HCT116 (cell line): ENCODE data around the gene AFAP1.

Source experiments
- CBX3 ChIP-seq: IDR thresholded peaks from 2 replicates; pipeline ENCODE4 v1.6.1; 2012; ENCODE audit warnings: low read depth
- CEBPB ChIP-seq: IDR thresholded peaks from 2 replicates; pipeline ENCODE4 v1.6.1; 2012; ENCODE audit warnings: low read depth
- CTCF ChIP-seq, 3 experiments: fragments of 200-600 bp in 1 of 3; sonication (generic) in 1 of 3; IDR thresholded peaks in 2 of 3; conservative IDR thresholded peaks in 1 of 3; 2 replicates each; pipeline ENCODE4 v1.5.1; 2012 to 2017; ENCODE audit warnings: low read depth in 2 of 3, low read length in 2 of 3, antibody characterized with exemption in 1 of 3, borderline replicate concordance in 1 of 3, control low read depth in 1 of 3, mild to moderate bottlenecking in 1 of 3, mixed read lengths in 1 of 3, mixed run types in 1 of 3, moderate library complexity in 1 of 3; ENCODE audit not compliant: insufficient read depth in 1 of 3
- EZH2 ChIP-seq: fragments of 200-600 bp; sonication (generic); IDR thresholded peaks from 2 replicates; pipeline ENCODE4 v1.6.1; 2017; ENCODE audit warnings: antibody characterized with exemption, mixed run types
- FOSL1 ChIP-seq: IDR thresholded peaks from 2 replicates; pipeline ENCODE4 v1.6.1; 2012; ENCODE audit warnings: low read depth
- MAX ChIP-seq: IDR thresholded peaks from 2 replicates; pipeline ENCODE4 v1.6.1; 2012
- RAD21 ChIP-seq: IDR thresholded peaks from 2 replicates; pipeline ENCODE4 v1.6.1; 2012; ENCODE audit warnings: low read depth, mild to moderate bottlenecking
- REST ChIP-seq: IDR thresholded peaks from 2 replicates; pipeline ENCODE4 v1.6.1; 2012; ENCODE audit warnings: low read depth
- ZFX ChIP-seq: fragments of 450-650 bp; IDR thresholded peaks from 2 replicates; pipeline ENCODE4 v1.6.1; 2017

GRCh38 chr4:7871356-7871755 lies 68.3 kb downstream of the AFAP1 start:
- no peak for TF ChIP-seq CEBPB
- TF ChIP-seq CTCF (IDR thresholded peaks at IDR 0.05 in 2 of 3, conservative IDR thresholded peaks at IDR 0.05 in 1 of 3; ENCODE audit: borderline replicate concordance in 1 of 3, insufficient read depth in 1 of 3, low read depth in 2 of 3, low read length in 2 of 3) = no peak
- TF ChIP-seq EZH2 = no peak
- no peak for TF ChIP-seq CBX3
- TF ChIP-seq MAX = no peak
- TF ChIP-seq FOSL1 = no peak
- TF ChIP-seq ZFX = no peak
- no peak for TF ChIP-seq RAD21
- no peak for TF ChIP-seq REST
